Left lobe of liver (tissue), 2 donors: ENCODE results near the gene ZNF831. TPM values are rescaled to one million over a fixed set of nuclear protein-coding genes. Genes with fewer than 3 reads are reported as not detected.
A peak's percentile ranks its signal among the peaks of the same experiment; 100 is the strongest.

ENCODE experiments used
- ATAC-seq: fragments of 200-7000 bp; cut with Tn5 transposase; one replicate; pipeline ENCODE4 v1.9.1; 2020; ENCODE audit warnings: mild to moderate bottlenecking, moderate library complexity
- DNase-seq: peaks from one replicate; pipeline ENCODE4 v3.0.0-alpha.2; 2020; ENCODE audit warnings: low spot score
- total RNA-seq: library from RNA; stranded (reverse); gene quantifications from one replicate; pipeline ENCODE4 v1.2.1, GENCODE V29; 2021
- donor health status: DM: no; HTN: no; CAD: no; lungs with moderate emphysema.
- donor health status: DM: no; HTN: yes; CAD: no.

ZNF831 gene
- total RNA-seq, 1 donor from 2014 or later, result 0.05 TPM

DNA sequence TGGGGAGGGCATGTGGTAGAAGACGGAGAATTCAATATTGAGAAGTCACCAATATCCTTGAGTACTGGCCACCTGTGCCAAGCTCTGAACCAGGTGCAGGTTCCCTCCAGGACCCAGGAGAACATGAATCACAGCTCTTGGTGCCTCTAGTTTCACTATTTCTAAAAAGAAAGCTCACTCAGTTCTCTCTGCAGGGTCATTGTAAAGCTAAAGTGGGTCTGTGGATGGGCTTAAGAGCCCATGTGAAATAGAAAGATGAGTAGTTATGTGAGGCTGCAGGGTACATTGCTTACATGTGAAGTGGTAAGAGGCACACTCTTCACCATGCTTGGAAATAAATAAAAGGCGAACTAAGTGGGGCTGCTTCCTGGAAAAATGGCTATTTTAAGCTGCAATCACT, 43.6 kb downstream of the ZNF831 start:
- no peak for ATAC-seq
- no peak for DNase-seq

GRCh38 chr20:59207742-59208357, 44.2 kb downstream of the ZNF831 start:
- ATAC-seq, result peak; percentile 74
- no peak for DNase-seq

- DNase-seq (no peak), ATAC-seq (no peak)
These were observed 46.6 kb downstream of the ZNF831 start for GRCh38 chr20:59210186-59210585.

GRCh38 chr20:59211208-59211765, 47.7 kb downstream of the ZNF831 start:
- ATAC-seq (no peak), DNase-seq (no peak)

DNA sequence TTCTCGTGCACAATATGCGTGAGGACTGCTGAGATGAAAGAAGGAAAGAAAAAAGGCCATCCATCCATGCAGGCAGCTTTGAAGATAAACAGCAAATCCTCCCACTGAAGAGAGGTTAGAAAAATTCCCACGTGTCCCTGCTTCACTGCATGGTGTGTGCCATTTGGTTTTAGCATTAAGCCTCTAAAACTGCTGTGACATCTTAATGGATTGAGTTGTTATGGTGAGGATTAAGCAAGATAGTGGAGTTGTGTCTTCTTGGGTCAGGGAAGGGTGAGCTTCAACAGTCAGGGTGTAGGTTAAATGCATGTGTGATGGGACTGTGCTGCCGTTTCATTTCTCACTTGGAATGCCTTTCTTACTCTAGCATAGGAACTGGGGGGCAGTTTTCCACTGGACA, 50.5 kb downstream of the ZNF831 start:
- no peak for DNase-seq
- no peak for ATAC-seq

DNA sequence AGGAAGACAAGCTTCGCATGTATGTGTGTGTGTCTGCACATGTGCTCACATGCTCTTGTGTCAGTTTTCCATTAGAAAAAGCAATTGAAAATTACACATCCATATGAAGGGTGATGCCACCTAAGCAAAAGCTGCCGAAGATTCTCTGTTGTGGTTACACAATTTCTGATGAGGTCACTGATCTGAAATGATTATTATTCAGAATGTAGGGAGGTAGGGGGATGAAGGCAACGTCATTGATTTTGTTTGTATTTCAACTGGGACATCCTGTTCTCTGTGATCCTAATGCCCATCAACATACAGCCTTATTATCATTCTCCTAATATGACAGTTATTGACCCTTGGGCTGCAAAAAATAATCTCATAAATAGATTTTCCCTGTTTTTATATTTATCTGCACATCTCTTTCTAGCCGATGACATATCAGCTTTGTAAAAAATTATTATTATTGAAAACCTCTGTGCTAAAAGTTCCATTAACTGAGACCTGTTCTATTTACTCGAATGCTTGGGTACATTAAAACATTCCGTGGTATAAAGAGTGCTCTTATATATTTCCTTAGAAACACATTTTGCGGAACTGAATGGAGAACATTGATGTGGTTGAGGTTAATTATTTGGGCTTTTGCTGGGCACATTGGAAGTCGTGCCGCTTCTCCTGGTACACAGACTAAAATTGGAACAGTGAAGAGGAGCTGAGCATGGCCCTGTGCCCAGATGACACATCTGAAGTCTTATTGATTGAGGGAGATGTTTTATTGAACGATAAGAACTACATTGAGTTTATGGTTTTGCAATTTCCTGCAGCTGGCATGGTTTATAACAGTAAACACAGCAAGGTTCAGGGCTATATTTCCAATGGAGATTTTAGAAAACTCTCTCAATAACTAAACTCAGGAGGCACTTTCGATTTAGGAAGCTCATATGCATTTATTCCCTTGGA, 51.3 kb downstream of the ZNF831 start:
- DNase-seq, result no peak
- ATAC-seq, result no peak

GRCh38 chr20:59217173-59217572, 53.6 kb downstream of the ZNF831 start:
- ATAC-seq (no peak), DNase-seq (no peak)

DNA sequence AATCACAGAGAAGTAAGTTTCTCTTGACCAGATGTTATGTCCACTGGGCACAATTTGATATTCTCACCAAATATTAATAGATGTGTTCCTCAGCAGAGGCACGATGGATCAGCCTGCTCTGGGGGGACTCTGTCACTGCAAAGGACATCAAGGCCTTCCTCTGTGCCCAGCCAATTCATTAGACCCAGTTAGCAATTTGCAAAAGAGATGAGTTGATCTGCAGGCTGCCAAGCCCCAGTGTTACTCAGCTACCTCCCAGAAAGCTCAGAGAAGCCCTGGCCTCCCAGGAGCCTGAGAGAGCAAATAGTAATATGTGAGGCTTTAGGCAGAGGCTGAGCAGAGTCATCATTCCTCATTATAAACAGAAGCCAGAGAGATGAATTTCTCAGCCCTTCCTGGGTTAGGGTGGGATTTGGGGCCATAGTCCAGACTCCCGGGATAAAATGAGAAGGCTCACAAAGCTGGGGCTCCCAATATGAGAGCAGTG, 54.2 kb downstream of the ZNF831 start:
- no peak for ATAC-seq
- no peak for DNase-seq

- DNase-seq (no peak), ATAC-seq (no peak)
These were observed 55.6 kb downstream of the ZNF831 start for GRCh38 chr20:59219211-59219610.

DNA sequence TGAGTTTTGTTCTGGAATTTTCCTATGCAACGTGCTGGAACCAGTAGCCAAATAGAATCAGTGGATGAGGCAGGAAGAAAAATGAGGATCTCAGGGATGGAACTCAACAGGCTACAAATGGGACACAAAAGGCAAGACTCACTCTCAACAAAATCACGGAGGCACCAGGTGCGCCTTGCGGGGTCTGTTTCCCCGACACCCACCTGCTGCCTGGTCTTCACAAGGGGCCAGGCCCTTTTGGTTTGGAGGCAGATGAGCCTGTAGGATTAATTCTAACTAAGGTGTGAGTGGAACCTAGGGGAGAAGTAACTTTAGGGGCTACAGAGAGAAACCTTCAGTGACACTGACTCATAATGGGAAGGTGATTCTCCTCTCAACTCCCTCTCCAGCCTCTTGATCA, 56.5 kb downstream of the ZNF831 start:
- DNase-seq, result no peak
- no peak for ATAC-seq

DNA sequence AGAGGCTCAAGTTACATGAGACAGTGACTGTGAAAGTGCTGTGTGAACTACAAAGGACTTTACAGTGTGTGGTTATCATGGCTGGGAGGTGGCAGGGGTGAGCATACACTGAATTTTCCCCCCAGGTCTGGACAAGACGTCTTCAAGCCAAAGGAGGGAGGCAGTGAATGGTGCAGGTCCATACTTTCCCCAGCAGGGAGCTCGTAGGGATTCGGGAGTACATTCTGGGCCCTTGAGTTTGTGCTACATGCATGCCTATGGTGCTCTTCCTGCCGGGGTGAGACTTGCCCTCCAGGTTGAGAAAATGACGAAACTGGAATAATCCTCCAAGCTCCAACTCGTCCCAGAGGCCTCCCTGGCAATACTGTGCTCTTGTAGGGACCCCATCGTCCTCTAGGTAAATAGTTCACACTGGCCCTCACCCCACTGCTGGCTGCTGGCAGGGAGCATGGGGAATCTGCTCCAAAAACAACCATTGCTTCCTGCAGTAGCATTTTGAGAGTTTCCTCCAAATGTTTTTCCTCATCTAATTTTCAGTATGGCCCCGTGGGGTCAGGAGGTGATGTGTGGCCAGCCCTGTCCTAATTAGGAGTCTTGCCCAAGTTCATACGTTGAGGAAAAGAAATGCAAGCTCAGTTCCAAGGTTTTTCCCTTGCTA, 57.6 kb downstream of the ZNF831 start:
- ATAC-seq (no peak), DNase-seq (no peak)

DNA sequence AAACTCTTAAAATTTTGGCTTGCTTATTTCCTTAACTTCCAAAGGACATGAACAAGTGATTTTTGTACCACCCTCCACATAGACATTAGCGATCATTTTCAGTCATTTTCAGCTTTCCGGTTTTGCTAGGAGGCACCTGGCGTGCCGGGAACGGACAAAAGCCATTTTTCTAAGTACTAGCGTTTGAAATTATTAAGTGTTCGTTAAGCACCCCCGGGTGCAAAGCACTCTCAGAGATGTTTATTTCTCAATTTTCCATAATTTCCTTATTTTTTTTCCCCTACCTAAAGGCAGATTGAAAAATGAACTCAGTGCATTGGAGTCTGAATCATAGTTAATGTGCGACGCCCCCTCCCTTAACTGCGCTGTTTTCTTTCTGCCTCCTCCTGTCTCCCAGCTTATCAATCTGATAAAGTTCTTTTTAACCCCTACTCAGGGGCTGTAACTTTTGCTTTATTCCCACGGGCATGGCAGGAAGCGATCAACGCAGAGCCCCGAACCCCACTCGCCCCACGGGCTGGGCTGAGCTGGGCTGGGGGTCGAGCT, 58.2 kb downstream of the ZNF831 start:
- no peak for DNase-seq
- no peak for ATAC-seq

DNA sequence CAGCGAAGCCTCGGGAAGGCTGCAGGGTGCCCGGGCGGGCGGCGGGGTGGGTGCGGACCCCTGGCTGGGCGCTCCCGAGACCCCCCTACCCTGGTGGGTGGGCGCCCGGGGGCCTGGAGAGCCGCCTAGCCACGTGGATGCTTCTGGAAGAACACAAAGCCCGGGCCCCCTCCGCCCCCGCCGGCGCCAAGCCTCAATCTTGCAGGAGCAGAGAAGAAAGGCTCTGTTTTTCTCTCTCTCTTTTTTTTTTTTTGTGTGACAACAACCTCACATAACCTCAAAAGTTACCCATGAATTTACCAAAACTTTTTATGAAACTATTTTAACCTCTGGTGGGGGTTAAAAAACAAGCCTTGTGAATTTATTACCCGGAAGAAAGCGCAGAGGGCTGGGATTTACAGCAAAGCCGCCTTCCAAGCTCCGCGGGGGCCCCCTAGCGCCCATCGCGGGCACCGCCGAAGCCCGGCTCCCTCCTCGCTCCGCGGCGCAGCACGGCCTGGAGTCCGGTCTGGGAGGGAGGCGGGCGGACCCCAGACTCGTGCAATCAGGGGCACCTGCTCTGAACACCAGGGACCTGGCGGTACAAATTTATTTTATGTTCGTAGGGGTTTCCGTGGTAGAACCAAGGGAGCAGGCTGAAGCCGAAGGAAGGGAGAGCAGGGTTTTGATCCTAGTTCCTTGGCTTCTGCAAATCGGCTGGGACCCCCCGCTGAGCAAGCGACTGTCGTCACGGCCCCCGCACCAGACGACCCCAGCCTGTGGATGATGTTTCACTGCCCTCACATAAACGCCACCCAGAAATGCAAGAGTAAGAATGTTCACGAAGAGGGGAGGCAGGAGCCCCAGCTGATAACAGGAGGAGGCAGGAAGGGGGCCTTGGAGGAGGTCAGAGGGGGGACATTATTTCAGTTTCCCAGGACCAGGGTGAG, 58.9 kb downstream of the ZNF831 start:
- ATAC-seq, result peak; percentile 98
- DNase-seq, result peak; percentile 69

DNA sequence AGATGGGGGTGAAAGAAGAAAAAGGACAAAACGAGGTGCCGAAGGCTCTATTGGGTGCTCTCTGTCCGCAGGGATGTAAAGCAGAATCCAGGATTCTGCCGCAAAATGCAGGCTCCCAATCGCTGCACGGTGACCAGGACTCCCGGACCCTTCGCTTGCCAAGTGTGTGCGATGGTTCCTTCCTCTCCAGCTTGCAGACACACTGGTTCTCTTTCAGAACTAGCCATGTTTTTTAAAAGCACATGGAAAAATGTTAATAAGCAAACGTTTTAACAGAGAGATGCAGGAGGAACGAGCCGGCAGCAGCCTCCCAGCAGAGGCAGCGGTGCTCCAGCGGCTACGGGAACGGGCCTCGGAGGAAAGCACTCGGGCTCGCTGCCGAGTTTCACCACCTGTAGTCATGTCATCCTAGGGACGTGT, 59.6 kb downstream of the ZNF831 start:
- ATAC-seq (peak; percentile 7), DNase-seq (no peak)

DNA sequence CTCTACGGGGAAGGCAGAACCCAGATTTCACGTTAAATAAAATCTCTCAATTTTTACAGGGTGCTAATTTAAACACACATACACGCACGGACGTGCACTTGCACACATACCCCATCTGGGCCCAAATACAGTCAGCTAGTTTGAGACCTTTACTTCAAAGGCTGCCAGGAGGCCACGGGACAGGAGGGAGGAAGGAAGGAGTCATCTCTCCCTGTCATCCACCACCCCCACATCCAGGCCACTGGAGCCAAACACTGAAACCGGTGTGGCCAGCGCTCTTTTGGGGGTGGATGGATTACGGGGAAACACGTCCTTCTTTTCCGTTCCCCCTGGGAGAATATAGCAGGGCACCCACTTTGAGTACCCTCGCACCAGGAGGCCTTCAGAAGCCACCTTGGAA, 60.1 kb downstream of the ZNF831 start:
- ATAC-seq (no peak), DNase-seq (no peak)

GRCh38 chr20:59224236-59224635, 60.6 kb downstream of the ZNF831 start:
- DNase-seq, result no peak

DNA sequence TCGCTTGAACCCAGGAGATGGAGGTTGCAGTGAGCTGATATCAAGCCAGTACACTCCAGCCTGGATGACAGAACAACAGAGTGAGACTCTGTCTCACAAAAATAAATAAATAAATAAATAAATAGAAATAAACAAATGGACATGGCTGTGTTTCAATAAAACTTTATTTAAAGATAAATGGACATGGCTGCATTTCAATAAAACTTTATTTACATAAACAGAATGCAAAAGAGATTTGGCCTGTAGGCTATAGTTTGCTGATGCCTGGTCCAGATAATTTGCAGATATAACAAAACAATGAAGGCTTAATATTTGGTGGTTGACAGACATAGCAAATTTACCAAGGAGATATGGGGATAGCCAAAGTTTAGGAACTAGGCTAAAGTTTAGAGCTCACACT, 66.8 kb downstream of the ZNF831 start:
- ATAC-seq (no peak), DNase-seq (no peak)

More at GRCh38 chr20:59224236-59224635, 60.6 kb downstream of the ZNF831 start:
- no peak for ATAC-seq

- no peak for ATAC-seq
- no peak for DNase-seq
These were observed 67.6 kb downstream of the ZNF831 start for GRCh38 chr20:59231124-59231804.

GRCh38 chr20:59232618-59233017, 69.0 kb downstream of the ZNF831 start:
- ATAC-seq (no peak), DNase-seq (no peak)
